Large intestine (tissue), 12 donors: ENCODE results near the gene KEAP1. TPM values are rescaled to one million over a fixed set of nuclear protein-coding genes. Genes with fewer than 3 reads are reported as not detected.
"Not testable (repeated sequence)": the region's sequence is repeated elsewhere in the genome, so short reads cannot be mapped to it uniquely, and the experiment has no call there.

Experiments used
- DNase-seq, 2 donors: peaks; one replicate each; pipeline versions ENCODE4 v3.0.0 to v3.0.0-alpha.2; 2013
- H3K27ac ChIP-seq: one replicate; pipeline ENCODE4 v1.5.1; 2013; ENCODE audit warnings: low read length
- H3K27me3 ChIP-seq: 2 replicates; pipeline ENCODE4 v1.6.1; 2013; ENCODE audit warnings: low read length; ENCODE audit not compliant: control insufficient read depth, insufficient read depth
- H3K36me3 ChIP-seq: 2 replicates; pipeline ENCODE4 v1.6.1; 2013; ENCODE audit warnings: low read length; ENCODE audit not compliant: control insufficient read depth, insufficient read depth
- H3K4me1 ChIP-seq: one replicate; pipeline ENCODE4 v1.6.1; 2013; ENCODE audit warnings: low read length; ENCODE audit not compliant: control insufficient read depth, insufficient read depth
- H3K4me3 ChIP-seq: one replicate; pipeline ENCODE4 v1.5.1; 2013; ENCODE audit warnings: low read length
- H3K9me3 ChIP-seq: one replicate; pipeline ENCODE4 v1.6.1; 2013; ENCODE audit warnings: mild to moderate bottlenecking, low read depth, low read length, moderate library complexity; ENCODE audit not compliant: control insufficient read depth
- WGBS: methylation state at CpG from one replicate; pipeline ENCODE4 v1.1.5; 2013; ENCODE audit warnings: low lambda C conversion rate; ENCODE audit not compliant: insufficient coverage; 5-methylcytosine and 5-hydroxymethylcytosine counted together
- long read RNA-seq, 11 donors: transcript quantifications; one replicate each; lab custom pipeline, GENCODE V29; 2026
- polyA plus RNA-seq: library from polyadenylated mRNA; unstranded; fragments of 120-200 nt; gene quantifications from one replicate; pipeline ENCODE4 v1.2.1, GENCODE V29; 2013

Gene KEAP1
- polyA plus RNA-seq: 36.7 TPM
- long read RNA-seq, donor 1, transcript KEAP1-205 (2 exons, 451 nt): major isoform, 6 of 12 reads
- long read RNA-seq, donor 1, partial matches to known transcripts: 0 of 12 reads
- long read RNA-seq, donor 1, other reads (novel, unspliced or antisense): 0 of 12 reads
- long read RNA-seq, donor 2, transcript KEAP1-205 (2 exons, 451 nt): major isoform, 20 of 40 reads
- long read RNA-seq, donor 2, transcript KEAP1-202 (6 exons, 2,648 nt): minor isoform, 10 of 40 reads
- long read RNA-seq, donor 2, partial matches to known transcripts: 8 of 40 reads
- long read RNA-seq, donor 2, other reads (novel, unspliced or antisense): 0 of 40 reads
- long read RNA-seq, donor 3: 0 reads
- long read RNA-seq, donor 4: 0 reads
- long read RNA-seq, donor 5, transcript KEAP1-205 (2 exons, 451 nt): major isoform, 12 of 21 reads
- long read RNA-seq, donor 5, transcript KEAP1-202 (6 exons, 2,648 nt): minor isoform, 6 of 21 reads
- long read RNA-seq, donor 5, partial matches to known transcripts: 0 of 21 reads
- long read RNA-seq, donor 5, other reads (novel, unspliced or antisense): 0 of 21 reads
- long read RNA-seq, donor 6, transcript KEAP1-202 (6 exons, 2,648 nt): major isoform, 5 of 63 reads
- long read RNA-seq, donor 6, partial matches to known transcripts: 53 of 63 reads
- long read RNA-seq, donor 6, other reads (novel, unspliced or antisense): 0 of 63 reads
- long read RNA-seq, donor 7, transcript KEAP1-205 (2 exons, 451 nt): major isoform, 7 of 9 reads
- long read RNA-seq, donor 7, partial matches to known transcripts: 0 of 9 reads
- long read RNA-seq, donor 7, other reads (novel, unspliced or antisense): 0 of 9 reads
- long read RNA-seq, donor 8, transcript KEAP1-205 (2 exons, 451 nt): major isoform, 10 of 31 reads
- long read RNA-seq, donor 8, transcript KEAP1-202 (6 exons, 2,648 nt): minor isoform, 6 of 31 reads
- long read RNA-seq, donor 8, partial matches to known transcripts: 14 of 31 reads
- long read RNA-seq, donor 8, other reads (novel, unspliced or antisense): 0 of 31 reads
- long read RNA-seq, donor 9, transcript KEAP1-205 (2 exons, 451 nt): minor isoform, 7 of 26 reads
- long read RNA-seq, donor 9, transcript KEAP1-202 (6 exons, 2,648 nt): major isoform, 10 of 26 reads
- long read RNA-seq, donor 9, partial matches to known transcripts: 6 of 26 reads
- long read RNA-seq, donor 9, other reads (novel, unspliced or antisense): 0 of 26 reads
- long read RNA-seq, donor 10, transcript KEAP1-202 (6 exons, 2,648 nt): minor isoform, 7 of 40 reads
- long read RNA-seq, donor 10, transcript KEAP1-205 (2 exons, 451 nt): major isoform, 11 of 40 reads
- long read RNA-seq, donor 10, partial matches to known transcripts: 20 of 40 reads
- long read RNA-seq, donor 10, other reads (novel, unspliced or antisense): 0 of 40 reads
- long read RNA-seq, donor 11, transcript KEAP1-202 (6 exons, 2,648 nt): major isoform, 10 of 23 reads
- long read RNA-seq, donor 11, transcript KEAP1-205 (2 exons, 451 nt): minor isoform, 6 of 23 reads
- long read RNA-seq, donor 11, partial matches to known transcripts: 5 of 23 reads
- long read RNA-seq, donor 11, other reads (novel, unspliced or antisense): 0 of 23 reads

GRCh38 chr19:10503002-10503789 is at the start of gene KEAP1:
Gene KEAP1, minus strand, starts transcription at chr19:10503356. Its CDS starts 3,323 bp downstream, at chr19:10500033.
- peak in 1 of 2 donors; percentile 76 for DNase-seq
- H3K36me3 ChIP-seq: peaks cover 14% of the 10 kb centered on the region
- H3K4me1 ChIP-seq: peaks cover 11% of the 10 kb centered on the region
- H3K27ac ChIP-seq: peak within 1 kb of the TSS; percentile 85
- H3K4me3 ChIP-seq: peak within 1 kb of the TSS; percentile 88
- no peaks in the 10 kb centered on the region for H3K9me3 ChIP-seq
- H3K27me3 ChIP-seq: no peaks in the 10 kb centered on the region
- 0% methylated on average over 8 of the region's 73 CpGs for WGBS

- no CpG with 5 or more reads among the region's 12 CpGs for WGBS
- peaks cover 84% of the 10 kb centered on the region for H3K36me3 ChIP-seq
- no peak overlapping the region for H3K27ac ChIP-seq
- no peak overlapping the region for H3K4me3 ChIP-seq
- H3K4me1 ChIP-seq: peaks cover 2% of the 10 kb centered on the region
- H3K27me3 ChIP-seq: no peaks in the 10 kb centered on the region
- peak in 1 of 2 donors; percentile 30 for DNase-seq
- H3K9me3 ChIP-seq: peaks cover 5% of the 10 kb centered on the region
Observed at GRCh38 chr19:10552510-10553053, 49.4 kb upstream of the KEAP1 start.

DNA sequence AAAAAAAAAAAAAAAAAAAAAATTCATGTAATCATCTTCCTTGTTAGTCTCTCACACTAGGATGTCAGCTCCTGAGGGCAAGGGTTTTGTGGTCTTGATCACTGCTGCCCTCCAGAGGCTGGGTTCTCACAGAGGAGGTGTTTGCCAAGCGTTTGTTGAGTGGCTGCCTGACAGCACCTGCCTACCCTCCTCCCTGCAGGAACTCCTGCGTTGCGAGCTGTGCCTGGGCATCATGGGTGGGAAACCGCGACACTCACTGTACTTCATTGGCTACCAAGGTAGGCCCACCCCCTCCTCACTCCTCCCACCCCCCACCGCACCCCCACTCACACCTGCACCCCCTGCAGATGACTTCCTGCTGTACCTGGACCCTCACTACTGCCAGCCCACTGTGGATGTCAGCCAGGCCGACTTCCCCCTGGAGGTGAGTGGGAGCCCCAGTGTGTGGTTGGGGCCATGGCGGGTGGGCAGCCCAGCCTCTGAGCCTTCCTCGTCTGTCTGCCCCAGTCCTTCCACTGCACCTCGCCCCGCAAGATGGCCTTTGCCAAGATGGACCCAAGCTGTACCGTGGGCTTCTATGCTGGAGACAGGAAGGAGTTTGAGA is 48.6 kb upstream of the KEAP1 start:
- Histone ChIP-seq H3K27ac (no peak overlapping the region), H3K36me3 (peaks cover 84% of the 10 kb centered on the region), H3K27me3 (no peaks in the 10 kb centered on the region), H3K9me3 (peaks cover 5% of the 10 kb centered on the region), H3K4me1 (peaks cover 2% of the 10 kb centered on the region), H3K4me3 (no peak overlapping the region)
- WGBS: no CpG with 5 or more reads among the region's 12 CpGs
- DNase-seq: no peak

- H3K27ac ChIP-seq, H3K4me1 ChIP-seq, H3K27me3 ChIP-seq, H3K4me3 ChIP-seq, H3K9me3 ChIP-seq, DNase-seq: not testable (repeated sequence)
- WGBS: no CpG with 5 or more reads among the region's 9 CpGs
- H3K36me3 ChIP-seq: peaks cover 82% of the 10 kb centered on the region
Observed at GRCh38 chr19:10551006-10551405, 47.9 kb upstream of the KEAP1 start.

GRCh38 chr19:10550336-10550735 is 47.2 kb upstream of the KEAP1 start:
- Histone ChIP-seq H3K4me3 (no peak overlapping the region), H3K27ac (no peak overlapping the region), H3K4me1 (peaks cover 7% of the 10 kb centered on the region), H3K27me3 (no peaks in the 10 kb centered on the region), H3K9me3 (peaks cover 5% of the 10 kb centered on the region), H3K36me3 (peaks cover 79% of the 10 kb centered on the region)
- no CpG with 5 or more reads among the region's 6 CpGs for WGBS
- no peak for DNase-seq

DNA sequence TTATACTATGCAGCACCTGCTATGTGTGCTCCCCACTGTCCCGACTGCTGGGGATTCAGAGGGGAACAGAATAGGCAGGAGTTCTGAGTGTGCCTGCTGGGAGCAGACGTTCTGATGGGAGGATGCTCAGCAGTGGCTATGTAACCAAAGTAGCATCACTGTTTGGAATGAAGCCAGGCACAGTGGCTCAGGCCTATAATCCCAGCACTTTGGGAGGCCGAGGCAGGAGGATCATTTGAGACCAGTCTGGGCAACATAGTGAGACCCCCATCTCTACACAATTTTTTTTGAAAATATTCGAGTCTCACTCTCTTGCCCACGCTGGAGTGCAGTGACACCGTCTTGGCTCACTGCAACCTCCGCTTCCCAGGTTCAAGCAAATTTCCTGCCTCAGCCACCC is 46.6 kb upstream of the KEAP1 start:
- Histone ChIP-seq H3K36me3 (peaks cover 74% of the 10 kb centered on the region), H3K4me1 (peaks cover 9% of the 10 kb centered on the region), H3K27me3 (no peaks in the 10 kb centered on the region), H3K9me3 (peaks cover 5% of the 10 kb centered on the region), H3K4me3 (no peak overlapping the region), H3K27ac (no peak overlapping the region)
- no CpG with 5 or more reads among the region's 7 CpGs for WGBS
- DNase-seq: no peak

- H3K36me3 ChIP-seq: peaks cover 64% of the 10 kb centered on the region
- no peaks in the 10 kb centered on the region for H3K27me3 ChIP-seq
- DNase-seq: no peak
- H3K4me1 ChIP-seq: peaks cover 13% of the 10 kb centered on the region
- WGBS: no CpG with 5 or more reads among the region's 18 CpGs
- no peak overlapping the region for H3K4me3 ChIP-seq
- H3K9me3 ChIP-seq: peaks cover 5% of the 10 kb centered on the region
- H3K27ac ChIP-seq: no peak overlapping the region
Observed at GRCh38 chr19:10548746-10549276, 45.7 kb upstream of the KEAP1 start.

DNA sequence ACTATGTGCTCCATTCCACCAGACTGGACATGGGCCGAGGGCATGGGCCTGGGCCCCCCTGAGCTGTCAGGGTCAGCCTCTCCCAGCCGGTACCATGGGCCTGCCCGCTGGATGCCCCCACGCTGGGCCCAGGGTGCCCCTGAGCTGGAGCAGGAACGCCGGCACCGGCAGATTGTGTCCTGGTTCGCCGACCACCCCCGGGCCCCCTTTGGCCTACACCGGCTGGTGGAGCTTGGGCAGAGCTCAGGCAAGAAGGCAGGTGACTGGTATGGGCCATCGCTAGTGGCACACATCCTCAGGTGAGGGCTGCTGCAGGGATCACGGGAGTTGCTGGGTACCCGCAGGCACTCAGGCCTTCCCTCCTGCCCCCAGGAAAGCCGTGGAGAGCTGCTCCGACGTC is 43.7 kb upstream of the KEAP1 start:
- WGBS: no CpG with 5 or more reads among the region's 17 CpGs
- Histone ChIP-seq H3K36me3 (peaks cover 45% of the 10 kb centered on the region), H3K4me1 (peaks cover 15% of the 10 kb centered on the region), H3K9me3 (no peaks in the 10 kb centered on the region), H3K4me3 (no peak overlapping the region), H3K27me3 (no peaks in the 10 kb centered on the region), H3K27ac (no peak overlapping the region)
- DNase-seq: no peak
